NCI-H2107 (cell line): Measurements from ENCODE around the gene CNIH4.
"Not testable (repeated sequence)": the region's sequence is repeated elsewhere in the genome, so short reads cannot be mapped to it uniquely, and the experiment has no call there.

Source experiments
- DNase-seq: peaks from one replicate; lab custom pipeline; 2025; lab: John Stamatoyannopoulos, UW

The CNIH4 gene

GRCh38 chr1:224402472-224403036, 45.9 kb downstream of the CNIH4 start:
- DNase-seq, result no peak

- DNase-seq, result no peak
Measured at GRCh38 chr1:224404916-224405603, 48.4 kb downstream of the CNIH4 start.

GRCh38 chr1:224405604-224405970, 48.9 kb downstream of the CNIH4 start:
- no peak for DNase-seq

GRCh38 chr1:224406216-224406615, 49.5 kb downstream of the CNIH4 start:
- DNase-seq, result no peak

GRCh38 chr1:224407571-224408293, 51.1 kb downstream of the CNIH4 start:
- no peak for DNase-seq

- no peak for DNase-seq
Measured at GRCh38 chr1:224408294-224408590, 51.6 kb downstream of the CNIH4 start.

GRCh38 chr1:224411766-224412165, 55.1 kb downstream of the CNIH4 start:
- no peak for DNase-seq

GRCh38 chr1:224420106-224420505, 63.4 kb downstream of the CNIH4 start:
- no peak for DNase-seq

GRCh38 chr1:224425279-224425884, 68.7 kb downstream of the CNIH4 start:
- no peak for DNase-seq

- not testable (repeated sequence) for DNase-seq
Measured at GRCh38 chr1:224426869-224427268, 70.2 kb downstream of the CNIH4 start.

- no peak for DNase-seq
Measured at GRCh38 chr1:224427346-224427745, 70.7 kb downstream of the CNIH4 start.

GRCh38 chr1:224428713-224429112, 72.0 kb downstream of the CNIH4 start:
- DNase-seq, result not testable (repeated sequence)
